CD4-positive, alpha-beta T cell treated with Interleukin-6 for 4 hours (primary cell): ENCODE measurements around the gene PMF1.
"Not testable (repeated sequence)": the region's sequence is repeated elsewhere in the genome, so short reads cannot be mapped to it uniquely, and the experiment has no call there.

ENCODE experiments used
- DNase-seq: peaks from one replicate; pipeline ENCODE4 v3.0.0-alpha.2; 2020; ENCODE audit warnings: mixed read lengths

Gene PMF1

GRCh38 chr1:156212833-156213643 lies at the start of gene PMF1:
Gene PMF1 (plus strand): TSS chr1:156213007. CDS start chr1:156213016, 9 bp downstream.
- peak; percentile 96 for DNase-seq

GRCh38 chr1:156163712-156164111 lies 49.1 kb upstream of the PMF1 start:
- DNase-seq: no peak

GRCh38 chr1:156164125-156164831 lies 48.5 kb upstream of the PMF1 start:
- DNase-seq: no peak

GRCh38 chr1:156165083-156165482 lies 47.7 kb upstream of the PMF1 start:
- DNase-seq: no peak

GRCh38 chr1:156167536-156167935 lies 45.3 kb upstream of the PMF1 start:
- no peak for DNase-seq

GRCh38 chr1:156172696-156173470 lies 39.9 kb upstream of the PMF1 start:
- no peak for DNase-seq

- no peak for DNase-seq
Measured at GRCh38 chr1:156176610-156177210, 36.1 kb upstream of the PMF1 start.

GRCh38 chr1:156177919-156178654 lies 34.7 kb upstream of the PMF1 start:
- DNase-seq: peak; percentile 29

GRCh38 chr1:156180471-156180870 lies 32.3 kb upstream of the PMF1 start:
- no peak for DNase-seq

- DNase-seq: not testable (repeated sequence)
Measured at GRCh38 chr1:156181391-156181924, 31.3 kb upstream of the PMF1 start.

GRCh38 chr1:156182010-156182779 lies 30.6 kb upstream of the PMF1 start:
- DNase-seq: not testable (repeated sequence)

GRCh38 chr1:156186347-156187177 lies 26.2 kb upstream of the PMF1 start:
- DNase-seq: not testable (repeated sequence)

- DNase-seq: not testable (repeated sequence)
Measured at GRCh38 chr1:156190265-156190664, 22.5 kb upstream of the PMF1 start.

- no peak for DNase-seq
Measured at GRCh38 chr1:156191292-156191964, 21.4 kb upstream of the PMF1 start.

GRCh38 chr1:156193208-156193487 lies 19.7 kb upstream of the PMF1 start:
- no peak for DNase-seq

GRCh38 chr1:156193488-156194299 lies 19.1 kb upstream of the PMF1 start, which contains the start of gene SLC25A44:
Gene SLC25A44 (plus strand): TSS chr1:156194104. CDS start chr1:156199848, 5,744 bp downstream.
- DNase-seq: peak; percentile 97

GRCh38 chr1:156194300-156194652 lies 18.5 kb upstream of the PMF1 start:
- no peak for DNase-seq

- DNase-seq: no peak
Measured at GRCh38 chr1:156195853-156196252, 17.0 kb upstream of the PMF1 start.

GRCh38 chr1:156196445-156196844 lies 16.4 kb upstream of the PMF1 start:
- no peak for DNase-seq
